H1 (cell line): ENCODE measurements around the gene MNAT1. TPM values are rescaled to one million over a fixed set of nuclear protein-coding genes. Genes with fewer than 3 reads are reported as not detected.

Experiments
- CTCF ChIA-PET: fragments of 300-600 bp; sonication (Branson Sonifier 250); formaldehyde crosslinking; loops from one replicate; lab custom pipeline; 2021; ENCODE audit not compliant: partially characterized antibody; lab: Charles Lee
- POLR2A ChIA-PET: fragments of 300-600 bp; sonication (Branson Sonifier 250); formaldehyde crosslinking; loops from one replicate; lab custom pipeline; 2021; ENCODE audit warnings: inconsistent platforms; ENCODE audit not compliant: partially characterized antibody; lab: Charles Lee
- DNase-seq, 2 experiments: peaks; one replicate each; pipeline versions ENCODE4 v3.0.0 to v3.0.0-alpha.2; 2010 to 2022; ENCODE audit warnings: low spot score in 2 of 2, low read depth in 1 of 2, mixed read lengths in 1 of 2
- FAIRE-seq: peaks from 2 replicates; lab custom pipeline; 2011; peaks lifted over from hg19 to GRCh38; lab: Jason Lieb, UNC
- H2AFZ ChIP-seq: 2 replicates; pipeline ENCODE4 v1.8.1; 2012; ENCODE audit warnings: low read length, inconsistent platforms
- H2AK5ac ChIP-seq: 2 replicates; pipeline ENCODE4 v1.6.1; 2013; ENCODE audit warnings: low read depth, low read length
- H2BK120ac ChIP-seq: replicated peaks from 2 replicates; pipeline ENCODE3; 2013; ENCODE audit warnings: low read depth, low read length, inconsistent platforms
- H2BK12ac ChIP-seq: 2 replicates; pipeline ENCODE4 v1.6.1; 2013; ENCODE audit warnings: low read depth, low read length
- H2BK15ac ChIP-seq: 2 replicates; pipeline ENCODE4 v1.6.1; 2013; ENCODE audit warnings: low read length
- H2BK20ac ChIP-seq: 2 replicates; pipeline ENCODE4 v1.6.1; 2013; ENCODE audit warnings: low read length
- H2BK5ac ChIP-seq: 2 replicates; pipeline ENCODE4 v1.6.1; 2013; ENCODE audit warnings: low read depth, low read length
- H3K14ac ChIP-seq: 2 replicates; pipeline ENCODE4 v1.6.1; 2013; ENCODE audit warnings: inconsistent platforms; ENCODE audit not compliant: insufficient read length
- H3K18ac ChIP-seq: 2 replicates; pipeline ENCODE4 v1.6.1; 2013; ENCODE audit warnings: low read length; ENCODE audit errors: extremely low read depth
- H3K23ac ChIP-seq: 2 replicates; pipeline ENCODE4 v1.6.1; 2013; ENCODE audit warnings: inconsistent platforms; ENCODE audit not compliant: insufficient read length
- H3K23me2 ChIP-seq: 2 replicates; pipeline ENCODE4 v1.6.1; 2013; ENCODE audit warnings: low read depth, low read length
- H3K27ac ChIP-seq: 2 replicates; pipeline ENCODE4 v1.6.1; 2011; ENCODE audit warnings: low read depth, low read length, inconsistent platforms
- H3K27me3 ChIP-seq, 4 experiments: replicated peaks in 1 of 4; 1 replicate in 1 of 4; 2 replicates in 3 of 4; pipeline versions ENCODE4 v1.6.1 to v1.8.1; 2011 to 2013; ENCODE audit warnings: low read length in 3 of 4, mild to moderate bottlenecking in 3 of 4, inconsistent platforms in 2 of 4, mixed read lengths in 2 of 4, moderate library complexity in 1 of 4; ENCODE audit not compliant: control insufficient read depth in 3 of 4, insufficient read depth in 3 of 4; ENCODE audit errors: extremely low read depth in 1 of 4
- H3K36me3 ChIP-seq, 4 experiments: 2 replicates each; pipeline versions ENCODE4 v1.6.1 to v1.8.1; 2011 to 2013; ENCODE audit warnings: mild to moderate bottlenecking in 4 of 4, low read length in 3 of 4, moderate library complexity in 2 of 4, control low read depth in 1 of 4, inconsistent platforms in 1 of 4; ENCODE audit not compliant: insufficient read depth in 4 of 4, control insufficient read depth in 2 of 4
- H3K4ac ChIP-seq: replicated peaks from 2 replicates; pipeline ENCODE3; 2013; ENCODE audit warnings: low read length, low read depth, mixed read lengths, inconsistent platforms; ENCODE audit not compliant: insufficient read length
- H3K4me1 ChIP-seq, 4 experiments: replicated peaks in 1 of 4; 1 replicate in 1 of 4; 2 replicates in 3 of 4; pipeline versions ENCODE4 v1.6.1 to v1.8.1; 2011 to 2013; ENCODE audit warnings: low read length in 3 of 4, inconsistent platforms in 2 of 4, mixed read lengths in 1 of 4; ENCODE audit not compliant: insufficient read depth in 4 of 4, control insufficient read depth in 3 of 4
- H3K4me2 ChIP-seq, 2 experiments: 2 replicates each; pipeline versions ENCODE4 v1.6.1 to v1.8.1; 2011 to 2013; ENCODE audit warnings: low read depth in 2 of 2, low read length in 2 of 2, control low read depth in 1 of 2, inconsistent platforms in 1 of 2, mild to moderate bottlenecking in 1 of 2; ENCODE audit not compliant: insufficient read depth in 1 of 2
- H3K4me3 ChIP-seq, 4 experiments: fragments of 200-600, 300-600 bp in 1 of 4; sonication (generic), shearing (Covaris generic), sonication (Bioruptor Twin) in 1 of 4; 2 replicates each; pipeline versions ENCODE4 v1.5.1 to v1.8.1; 2011 to 2016; ENCODE audit warnings: low read length in 4 of 4, low read depth in 3 of 4, control low read depth in 2 of 4, inconsistent platforms in 2 of 4, mild to moderate bottlenecking in 2 of 4, mixed read lengths in 1 of 4, moderate library complexity in 1 of 4; ENCODE audit not compliant: insufficient read depth in 2 of 4; ENCODE audit errors: extremely low read depth in 1 of 4
- H3K56ac ChIP-seq: replicated peaks from 2 replicates; pipeline ENCODE3; 2013; ENCODE audit warnings: low read depth, mild to moderate bottlenecking, mixed read lengths, low read length, inconsistent platforms; ENCODE audit not compliant: insufficient read length
- H3K79me1 ChIP-seq: 2 replicates; pipeline ENCODE4 v1.6.1; 2013; ENCODE audit warnings: low read depth, low read length, control low read depth
- H3K79me2 ChIP-seq, 2 experiments: 2 replicates each; pipeline versions ENCODE4 v1.6.1 to v1.8.1; 2012 to 2013; ENCODE audit warnings: low read length in 2 of 2, mild to moderate bottlenecking in 2 of 2, inconsistent platforms in 1 of 2; ENCODE audit not compliant: insufficient read depth in 2 of 2, control insufficient read depth in 1 of 2
- H3K9ac ChIP-seq, 4 experiments: replicated peaks in 1 of 4; 1 replicate in 1 of 4; 2 replicates in 3 of 4; pipeline versions ENCODE4 v1.6.1 to v1.8.1; 2011 to 2013; ENCODE audit warnings: low read depth in 3 of 4, low read length in 3 of 4, control low read depth in 2 of 4, mild to moderate bottlenecking in 2 of 4, moderate library complexity in 2 of 4, inconsistent platforms in 1 of 4; ENCODE audit errors: extremely low read depth in 1 of 4
- H3K9me3 ChIP-seq, 2 experiments: 2 replicates each; pipeline versions ENCODE4 v1.6.1 to v1.8.1; 2012 to 2013; ENCODE audit warnings: mild to moderate bottlenecking in 2 of 2, moderate library complexity in 2 of 2, control low read depth in 1 of 2, inconsistent platforms in 1 of 2, low read depth in 1 of 2, low read length in 1 of 2, mixed read lengths in 1 of 2; ENCODE audit not compliant: insufficient read depth in 2 of 2
- H4K20me1 ChIP-seq, 2 experiments: replicated peaks in 1 of 2; 2 replicates each; pipeline versions ENCODE3 to v1.8.1; 2011 to 2013; ENCODE audit warnings: inconsistent platforms in 2 of 2, low read length in 2 of 2, mild to moderate bottlenecking in 1 of 2; ENCODE audit not compliant: insufficient read depth in 2 of 2, control insufficient read depth in 1 of 2
- H4K5ac ChIP-seq: 2 replicates; pipeline ENCODE4 v1.6.1; 2013; ENCODE audit warnings: low read length, low read depth, mixed read lengths, inconsistent platforms; ENCODE audit not compliant: insufficient read length
- H4K8ac ChIP-seq: 2 replicates; pipeline ENCODE4 v1.8.0; 2013; ENCODE audit warnings: mild to moderate bottlenecking, moderate library complexity, low read length, inconsistent platforms; ENCODE audit not compliant: insufficient read depth; ENCODE audit errors: extremely low read depth
- H4K91ac ChIP-seq: replicated peaks from 2 replicates; pipeline ENCODE3; 2013; ENCODE audit warnings: low read length, mixed read lengths, inconsistent platforms; ENCODE audit not compliant: insufficient read length
- CEBPB ChIP-seq: IDR thresholded peaks from 2 replicates; pipeline ENCODE4 v1.6.1; 2012; ENCODE audit warnings: low read depth, low read length
- HDAC2 ChIP-seq, 2 experiments: fragments of 300-600 bp in 1 of 2; sonication (generic) in 1 of 2; IDR thresholded peaks; 2 replicates each; pipeline ENCODE4 v1.6.1; 2011 to 2012; ENCODE audit warnings: low read depth in 2 of 2, low read length in 2 of 2, mild to moderate bottlenecking in 2 of 2, moderate library complexity in 2 of 2, borderline replicate concordance in 1 of 2, inconsistent platforms in 1 of 2
- JUN ChIP-seq: IDR thresholded peaks from 2 replicates; pipeline ENCODE4 v1.6.1; 2011; ENCODE audit warnings: low read depth, mild to moderate bottlenecking, improper control_type of control experiment, low read length
- MAFK ChIP-seq: IDR thresholded peaks from 2 replicates; pipeline ENCODE4 v1.6.1; 2012; ENCODE audit warnings: low read depth, mild to moderate bottlenecking, improper control_type of control experiment, low read length
- SIRT6 ChIP-seq: IDR thresholded peaks from one replicate; pipeline ENCODE4 v1.7.1; 2012; ENCODE audit warnings: low read length, inconsistent platforms
- whole genome bisulfite sequencing, 2 experiments: shearing (Covaris generic) in 1 of 2; methylation state at CpG; one replicate each; pipeline versions ENCODE4 v1.1.6 to v1.1.7; 2013 to 2015; ENCODE audit warnings: low lambda C conversion rate in 2 of 2, mixed read lengths in 2 of 2, inconsistent platforms in 1 of 2, low coverage in 1 of 2, missing lambda C conversion rate in 1 of 2; ENCODE audit not compliant: insufficient replicate concordance in 2 of 2, insufficient coverage in 1 of 2, insufficient read length in 1 of 2; ENCODE audit errors: extremely low coverage in 1 of 2, missing lambda C conversion rate in 1 of 2; 5-methylcytosine and 5-hydroxymethylcytosine counted together
- polyA plus RNA-seq, 7 experiments: library from polyadenylated mRNA; depleted of rRNA in 3 of 7; stranded (reverse) in 5 of 7; unstranded in 2 of 7; fragments of >200 nt in 5 of 7; fragments of 200-250 nt in 2 of 7; gene quantifications; 1 replicate in 5 of 7; 2 replicates in 1 of 7; 4 replicates in 1 of 7; pipeline versions ENCODE4 v1.2.1 to v1.2.3, GENCODE V29; 2011 to 2013; ENCODE audit warnings: missing spikeins in 2 of 7, mixed read lengths in 2 of 7
- total RNA-seq: library from RNA; stranded (reverse); fragmentation: NEBNext Ultra II Directional; extraction: Animal tissue kit (Norgen Biotek cat#: 25700); gene quantifications from 2 replicates; pipeline ENCODE4 v1.2.1, GENCODE V29; 2021

The MNAT1 gene
- total and polyA plus RNA-seq, 2 of the 8 experiments (the other 6 are each of a cell fraction or from before 2014, with no cell fraction given): 34.7 to 52.1 TPM

DNA sequence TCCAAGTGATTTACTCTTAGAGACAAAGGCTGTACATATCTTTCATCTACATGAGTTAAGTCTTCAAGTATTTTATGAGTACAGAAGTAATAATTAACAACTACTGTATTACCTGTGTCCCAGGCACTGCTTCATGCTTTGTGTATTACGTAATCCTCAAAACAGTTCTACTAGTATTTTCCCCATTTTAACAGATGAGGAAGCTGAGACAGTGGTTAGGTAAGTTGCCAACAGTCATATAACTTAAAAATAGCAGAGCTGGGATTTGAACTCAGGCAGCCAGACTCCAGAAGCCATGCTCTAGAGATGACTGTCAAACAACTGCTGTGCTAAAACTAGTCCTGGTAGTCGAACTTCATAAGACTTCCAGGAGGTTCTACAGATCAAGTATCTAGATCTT is 235.6 kb downstream of the MNAT1 start:
- POLR2A ChIA-PET: no interaction called here
- DNase-seq: no peak
- H3K4me1 ChIP-seq: no peaks in the 10 kb centered on the region

More for the DNA sequence above, 235.6 kb downstream of the MNAT1 start:
- Histone ChIP-seq H3K23ac (no peak overlapping the region), H2BK120ac (no peak overlapping the region), H4K5ac (no peak overlapping the region), H3K27ac (no peak overlapping the region), H3K36me3 (peaks cover 0 to 16% (median 3%) of the 10 kb centered on the region in 4 experiments; a peak in 4 of 8 replicates), H3K9ac (no peak overlapping the region), H3K79me2 (no peaks in the 10 kb centered on the region), H2BK5ac (no peak overlapping the region), H2AK5ac (no peak overlapping the region), H3K18ac (no peak overlapping the region), H3K4me3 (no peak overlapping the region), H3K23me2 (no peaks in the 10 kb centered on the region), H4K91ac (no peak overlapping the region), H3K4me2 (no peak overlapping the region), H2BK12ac (no peak overlapping the region), H4K8ac (no peak overlapping the region), H3K9me3 (no peaks in the 10 kb centered on the region), H4K20me1 (peaks cover 0 to 5% of the 10 kb centered on the region in 2 experiments), H2AFZ (no peak overlapping the region), H3K14ac (no peak overlapping the region), H3K4ac (no peak overlapping the region), H3K56ac (no peak overlapping the region), H3K27me3 (no peaks in the 10 kb centered on the region), H2BK20ac (no peak overlapping the region), H3K79me1 (no peaks in the 10 kb centered on the region), H2BK15ac (no peak overlapping the region)
- TF ChIP-seq HDAC2 (IDR thresholded peaks at IDR 0.05; ENCODE audit: borderline replicate concordance in 1 of 2, low read depth in 2 of 2, low read length in 2 of 2) (no peak), MAFK (no peak), JUN (no peak), SIRT6 (no peak), CEBPB (peak; percentile 45; the same call in 1 of the 2 replicates)
- WGBS, 2 experiments: 81% methylated on average over 2 of the region's 2 CpGs; no CpG with 5 or more reads in 1 of the 2 experiments
- FAIRE-seq: no peak
- CTCF ChIA-PET: no interaction called here
